Parathyroid adenoma (tissue), 2 donors: Measurements from ENCODE around the gene ABCA6.
"Not testable (repeated sequence)": the region's sequence is repeated elsewhere in the genome, so short reads cannot be mapped to it uniquely, and the experiment has no call there.

ENCODE experiments used
- H2AFZ ChIP-seq: fragments of 300-600 bp; sonication (generic); one replicate; pipeline ENCODE4 v1.7.0; 2017; ENCODE audit warnings: antibody characterized with exemption, mild to moderate bottlenecking
- H3K27ac ChIP-seq: fragments of 300-600 bp; sonication (generic); one replicate; pipeline ENCODE4 v1.7.0; 2017
- H3K27me3 ChIP-seq: fragments of 300-600 bp; sonication (generic); one replicate; pipeline ENCODE4 v1.7.0; 2017; ENCODE audit warnings: low read length; ENCODE audit not compliant: control insufficient read depth, insufficient read depth
- H3K36me3 ChIP-seq: fragments of 300-600 bp; sonication (generic); one replicate; pipeline ENCODE4 v1.7.0; 2017; ENCODE audit warnings: low read length; ENCODE audit not compliant: control insufficient read depth, insufficient read depth
- H3K4me1 ChIP-seq: fragments of 300-600 bp; sonication (generic); one replicate; pipeline ENCODE4 v1.7.0; 2017; ENCODE audit warnings: control low read depth
- H3K4me2 ChIP-seq: fragments of 300-600 bp; sonication (generic); one replicate; pipeline ENCODE4 v1.7.0; 2017; ENCODE audit warnings: low read length
- H3K4me3 ChIP-seq: fragments of 300-600 bp; sonication (generic); one replicate; pipeline ENCODE4 v1.7.0; 2017; ENCODE audit warnings: low read depth, low read length
- H3K79me2 ChIP-seq: fragments of 300-600 bp; sonication (generic); one replicate; pipeline ENCODE4 v1.7.0; 2017; ENCODE audit warnings: control low read depth
- H3K9ac ChIP-seq: fragments of 300-600 bp; sonication (generic); one replicate; pipeline ENCODE4 v1.7.0; 2017; ENCODE audit warnings: mild to moderate bottlenecking
- H3K9me3 ChIP-seq: fragments of 300-600 bp; sonication (generic); one replicate; pipeline ENCODE4 v1.7.0; 2017; ENCODE audit warnings: low read length; ENCODE audit not compliant: control insufficient read depth
- TF ChIP-seq, protein P1 (sequence below): fragments of 300-600 bp; sonication (generic); IDR thresholded peaks from one replicate; pipeline ENCODE4 v1.7.0; 2017; ENCODE audit warnings: antibody characterized with exemption, mild to moderate bottlenecking
- donor health status: primary hyperparathyroidism.

The ABCA6 gene

DNA sequence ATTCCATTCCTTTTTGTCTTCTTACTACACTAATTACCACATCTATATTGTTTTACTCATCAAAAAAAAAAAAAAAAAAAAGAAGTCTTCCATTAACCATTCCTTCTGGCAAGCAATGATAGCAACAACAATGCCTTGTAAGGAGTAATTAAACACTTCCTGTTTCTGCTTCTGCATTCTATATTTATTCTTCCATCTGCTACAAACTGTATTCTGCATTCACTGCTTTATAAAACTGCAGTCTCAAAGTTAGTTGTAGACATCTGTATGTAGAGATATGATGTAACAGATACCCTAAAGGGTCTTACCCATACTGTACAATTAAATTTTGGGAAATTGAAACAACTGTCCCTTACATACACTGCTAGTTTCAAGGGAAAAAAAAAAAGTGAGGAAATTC lies 28.7 kb upstream of the ABCA6 start:
- Histone ChIP-seq H3K79me2 (no peaks in the 10 kb centered on the region), H3K36me3 (no peaks in the 10 kb centered on the region), H3K27me3 (no peaks in the 10 kb centered on the region), H3K9ac (no peak overlapping the region), H3K9me3 (no peaks in the 10 kb centered on the region), H3K4me1 (no peaks in the 10 kb centered on the region), H3K4me3 (no peak overlapping the region), H3K4me2 (no peak overlapping the region), H2AFZ (no peak overlapping the region), H3K27ac (no peak overlapping the region)
- TF ChIP-seq, protein P1, sequence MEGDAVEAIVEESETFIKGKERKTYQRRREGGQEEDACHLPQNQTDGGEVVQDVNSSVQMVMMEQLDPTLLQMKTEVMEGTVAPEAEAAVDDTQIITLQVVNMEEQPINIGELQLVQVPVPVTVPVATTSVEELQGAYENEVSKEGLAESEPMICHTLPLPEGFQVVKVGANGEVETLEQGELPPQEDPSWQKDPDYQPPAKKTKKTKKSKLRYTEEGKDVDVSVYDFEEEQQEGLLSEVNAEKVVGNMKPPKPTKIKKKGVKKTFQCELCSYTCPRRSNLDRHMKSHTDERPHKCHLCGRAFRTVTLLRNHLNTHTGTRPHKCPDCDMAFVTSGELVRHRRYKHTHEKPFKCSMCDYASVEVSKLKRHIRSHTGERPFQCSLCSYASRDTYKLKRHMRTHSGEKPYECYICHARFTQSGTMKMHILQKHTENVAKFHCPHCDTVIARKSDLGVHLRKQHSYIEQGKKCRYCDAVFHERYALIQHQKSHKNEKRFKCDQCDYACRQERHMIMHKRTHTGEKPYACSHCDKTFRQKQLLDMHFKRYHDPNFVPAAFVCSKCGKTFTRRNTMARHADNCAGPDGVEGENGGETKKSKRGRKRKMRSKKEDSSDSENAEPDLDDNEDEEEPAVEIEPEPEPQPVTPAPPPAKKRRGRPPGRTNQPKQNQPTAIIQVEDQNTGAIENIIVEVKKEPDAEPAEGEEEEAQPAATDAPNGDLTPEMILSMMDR = no peak

DNA sequence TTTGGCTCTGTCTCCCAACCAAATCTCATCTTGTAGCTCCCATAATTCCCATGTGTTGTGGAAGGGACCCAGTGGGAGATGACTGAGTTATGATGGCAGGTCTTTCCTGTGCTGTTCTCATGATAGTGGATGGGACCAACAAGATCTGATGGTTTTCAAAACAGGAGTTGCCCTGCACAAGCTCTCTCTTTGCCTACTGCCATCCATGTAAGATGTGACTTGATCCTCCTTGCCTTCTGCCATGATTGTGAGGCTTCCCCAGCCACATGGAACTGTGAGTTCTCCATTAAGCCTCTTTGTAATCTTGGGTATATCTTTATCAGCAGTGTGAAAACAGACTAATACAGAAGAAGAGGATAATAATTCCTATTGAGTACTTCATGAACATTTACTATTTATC lies 26.9 kb upstream of the ABCA6 start:
- H3K4me1 ChIP-seq, H3K27me3 ChIP-seq, H3K9ac ChIP-seq, H3K4me3 ChIP-seq, H3K27ac ChIP-seq, H3K9me3 ChIP-seq, H3K79me2 ChIP-seq, H3K4me2 ChIP-seq, H3K36me3 ChIP-seq, H2AFZ ChIP-seq: not testable (repeated sequence)

DNA sequence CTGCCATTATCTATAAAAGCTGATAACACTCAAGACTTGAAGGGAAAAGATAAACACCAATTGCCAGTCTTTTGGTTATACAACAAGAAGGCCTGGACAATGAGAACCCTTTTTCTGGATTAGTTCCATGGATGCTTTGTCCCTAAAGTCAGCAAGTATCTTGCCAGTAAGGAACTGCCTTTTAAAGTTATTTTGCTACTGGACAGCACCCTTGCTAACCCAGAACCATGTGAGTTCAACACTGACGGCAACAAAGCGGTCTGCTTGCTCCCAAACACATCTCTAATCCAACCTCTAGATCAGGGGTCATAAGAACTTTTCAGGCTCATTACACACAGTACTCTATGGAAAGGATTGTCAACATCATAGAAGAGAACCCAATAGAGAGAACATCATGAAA lies 25.3 kb upstream of the ABCA6 start:
- H3K27me3 ChIP-seq = no peaks in the 10 kb centered on the region
- H3K36me3 ChIP-seq = no peaks in the 10 kb centered on the region
- H3K9me3 ChIP-seq = no peaks in the 10 kb centered on the region
- H3K4me1 ChIP-seq = no peaks in the 10 kb centered on the region
- H3K9ac ChIP-seq = no peak overlapping the region
- H3K4me2 ChIP-seq = no peak overlapping the region
- H3K27ac ChIP-seq = no peak overlapping the region
- H3K4me3 ChIP-seq = no peak overlapping the region
- no peak overlapping the region for H2AFZ ChIP-seq
- H3K79me2 ChIP-seq = no peaks in the 10 kb centered on the region
- TF ChIP-seq, protein P1 = no peak

DNA sequence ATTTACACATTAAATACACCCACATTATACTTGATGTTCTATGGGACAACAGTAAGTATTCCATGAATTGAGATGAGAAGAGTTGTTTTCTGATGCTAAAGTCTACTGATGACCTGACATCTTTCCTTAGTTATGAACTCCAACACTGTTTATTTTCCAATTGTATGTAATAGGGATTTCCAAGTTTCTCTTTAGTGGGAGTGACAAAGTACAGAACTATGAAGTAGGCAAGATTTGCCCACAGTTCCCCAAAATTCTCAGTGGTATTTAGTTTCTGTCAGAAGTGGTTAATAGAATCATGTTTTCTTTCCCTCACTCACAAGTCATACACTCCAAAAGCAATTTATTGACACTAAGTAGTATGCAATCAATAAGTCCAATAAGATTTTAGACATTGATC lies 22.5 kb upstream of the ABCA6 start:
- H3K4me1 ChIP-seq = no peaks in the 10 kb centered on the region
- H3K79me2 ChIP-seq = no peaks in the 10 kb centered on the region
- TF ChIP-seq, protein P1 = no peak
- H3K9me3 ChIP-seq = no peaks in the 10 kb centered on the region
- H2AFZ ChIP-seq = no peak overlapping the region
- H3K9ac ChIP-seq = no peak overlapping the region
- no peak overlapping the region for H3K4me3 ChIP-seq
- no peaks in the 10 kb centered on the region for H3K36me3 ChIP-seq
- H3K4me2 ChIP-seq = no peak overlapping the region
- no peak overlapping the region for H3K27ac ChIP-seq
- no peaks in the 10 kb centered on the region for H3K27me3 ChIP-seq

DNA sequence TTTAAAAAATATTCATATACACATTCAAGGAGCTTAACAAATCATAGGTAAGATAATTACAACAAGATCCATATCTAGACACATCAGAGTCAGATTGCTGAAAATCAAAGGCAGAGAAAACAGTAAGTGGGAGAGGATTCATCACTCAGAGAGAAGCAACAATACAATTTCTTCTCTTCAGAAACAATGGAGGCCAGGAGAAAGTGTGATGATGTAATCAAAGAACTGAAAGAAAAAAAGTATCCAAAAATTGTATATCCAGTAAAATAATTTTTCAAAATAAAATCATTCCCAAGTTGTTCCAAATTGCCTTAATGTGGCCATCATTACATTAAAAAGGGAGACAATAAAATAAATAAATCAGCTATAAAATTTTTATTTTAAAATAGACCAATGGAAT lies 17.7 kb upstream of the ABCA6 start:
- no peak overlapping the region for H3K4me2 ChIP-seq
- H2AFZ ChIP-seq = no peak overlapping the region
- TF ChIP-seq, protein P1 = no peak
- H3K79me2 ChIP-seq = no peaks in the 10 kb centered on the region
- no peaks in the 10 kb centered on the region for H3K4me1 ChIP-seq
- no peak overlapping the region for H3K27ac ChIP-seq
- no peaks in the 10 kb centered on the region for H3K36me3 ChIP-seq
- H3K9me3 ChIP-seq = no peaks in the 10 kb centered on the region
- no peaks in the 10 kb centered on the region for H3K27me3 ChIP-seq
- no peak overlapping the region for H3K4me3 ChIP-seq
- no peak overlapping the region for H3K9ac ChIP-seq
